NCI-H510A (cell line): ENCODE results near the gene NEO1.

Experiments
- DNase-seq: peaks from one replicate; lab custom pipeline; 2025; lab: John Stamatoyannopoulos, UW

The NEO1 gene

GRCh38 chr15:73354241-73354640 is 302.0 kb downstream of the NEO1 start:
- DNase-seq: no peak
